K562 (cell line): ENCODE results near the gene PLIN5. TPM values are rescaled to one million over a fixed set of nuclear protein-coding genes. Genes with fewer than 3 reads are reported as not detected.

Experiments used
- CBX2 ChIP-seq: fragments of 200-600 bp; sonication (generic); IDR thresholded peaks from one replicate; pipeline ENCODE4 v1.6.1; 2012; ENCODE audit warnings: mild to moderate bottlenecking, low read length, inconsistent platforms; ENCODE audit not compliant: insufficient read depth, poor library complexity, severe bottlenecking
- ETS1 ChIP-seq: conservative IDR thresholded peaks from 2 replicates; pipeline ENCODE4 v1.6.1; 2011; ENCODE audit warnings: low read depth, mild to moderate bottlenecking, low read length; ENCODE audit not compliant: control insufficient read depth
- ETV1 ChIP-seq: fragments of 450-650 bp; conservative IDR thresholded peaks from 2 replicates; pipeline ENCODE4 v1.6.1; 2016; ENCODE audit warnings: missing genetic modification characterization, control low read depth, low read depth, missing compliant biosample characterization
- GATA2 ChIP-seq: sonication (generic); formaldehyde crosslinking; IDR thresholded peaks from 2 replicates; pipeline ENCODE4 v1.4.0; 2020; ENCODE audit warnings: mild to moderate bottlenecking, missing genetic modification reagents
- GTF2E2 ChIP-seq: fragments of 200-800 bp; sonication (Bioruptor generic); IDR thresholded peaks from 2 replicates; pipeline ENCODE4 v1.6.1; 2016; ENCODE audit warnings: missing genetic modification characterization, missing compliant biosample characterization
- HNRNPLL ChIP-seq: fragments of 200-400 bp; formaldehyde crosslinking; IDR thresholded peaks from 2 replicates; pipeline ENCODE4 v1.6.1; 2017; ENCODE audit warnings: low read length, low read depth, mild to moderate bottlenecking; ENCODE audit not compliant: poor library complexity, severe bottlenecking
- POLR2A ChIP-seq: fragments of 450-650 bp; conservative IDR thresholded peaks from 2 replicates; pipeline ENCODE4 v1.6.1; 2016
- ZC3H4 ChIP-seq: sonication (generic); formaldehyde crosslinking; IDR thresholded peaks from 2 replicates; pipeline ENCODE4 v1.9.0; 2021; ENCODE audit warnings: missing genetic modification reagents, borderline replicate concordance
- ZFX ChIP-seq: sonication (generic); formaldehyde crosslinking; IDR thresholded peaks from 2 replicates; pipeline ENCODE4 v1.8.0; 2022; ENCODE audit warnings: mild to moderate bottlenecking, missing genetic modification reagents, moderate library complexity
- ZNF274 ChIP-seq: IDR thresholded peaks from 2 replicates; pipeline ENCODE4 v1.6.1; 2011; ENCODE audit warnings: low read depth, mild to moderate bottlenecking, low read length, moderate library complexity, borderline replicate concordance
- ZNF407 ChIP-seq: fragments of 450-650 bp; IDR thresholded peaks from 2 replicates; pipeline ENCODE4 v1.6.1; 2016; ENCODE audit warnings: low read depth
- ZNF561 ChIP-seq: fragments of 450-650 bp; formaldehyde crosslinking; conservative IDR thresholded peaks from 2 replicates; pipeline ENCODE4 v1.4.0; 2020; ENCODE audit warnings: mild to moderate bottlenecking, moderate library complexity
- polyA plus RNA-seq, 8 experiments: library from polyadenylated mRNA; depleted of rRNA in 4 of 8; stranded (reverse) in 5 of 8; unstranded in 3 of 8; fragments of >200 nt; fragmentation: Nextera tagmentation in 2 of 8; fragmentation: Illumina TruSeq in 1 of 8; extraction: Ambion mirVana in 2 of 8; extraction: Trizol in 1 of 8; gene quantifications; 2 replicates each; pipeline versions ENCODE4 v1.2.1 to v1.2.3, GENCODE V29; 2011 to 2014; ENCODE audit warnings: inconsistent platforms in 1 of 8, missing spikeins in 1 of 8
- total RNA-seq, 7 experiments: library from RNA; depleted of rRNA in 6 of 7; stranded (reverse); fragments of >200 nt in 6 of 7; fragmentation: Illumina TruSeq in 2 of 7; extraction: Trizol in 2 of 7; gene quantifications; 2 replicates each; pipeline versions ENCODE4 v1.2.1 to v1.2.3, GENCODE V29; 2011 to 2021; ENCODE audit warnings: low replicate concordance in 1 of 7
- TF ChIP-seq, protein P1 (sequence below): IDR thresholded peaks from 2 replicates; pipeline ENCODE4 v1.6.1; 2011; ENCODE audit warnings: borderline replicate concordance, low read depth, mild to moderate bottlenecking, moderate library complexity, low read length; ENCODE audit not compliant: insufficient read depth, poor library complexity, severe bottlenecking
- TF ChIP-seq, protein P2 (sequence below), 2 experiments: fragments of 250-450 bp in 1 of 2; fragments of 450-650 bp in 1 of 2; sonication (Bioruptor Pico) in 1 of 2; IDR thresholded peaks; 2 replicates each; pipeline versions ENCODE4 v1.6.1 to v1.8.0; 2016 to 2021; ENCODE audit warnings: mild to moderate bottlenecking in 2 of 2, moderate library complexity in 2 of 2, missing compliant biosample characterization in 1 of 2, missing genetic modification characterization in 1 of 2

The PLIN5 gene
- total and polyA plus RNA-seq, 9 of the 15 experiments (the other 6 are each of a cell fraction or from before 2014, with no cell fraction given), result 0.04 to 1.3 (median 0.50) TPM

DNA sequence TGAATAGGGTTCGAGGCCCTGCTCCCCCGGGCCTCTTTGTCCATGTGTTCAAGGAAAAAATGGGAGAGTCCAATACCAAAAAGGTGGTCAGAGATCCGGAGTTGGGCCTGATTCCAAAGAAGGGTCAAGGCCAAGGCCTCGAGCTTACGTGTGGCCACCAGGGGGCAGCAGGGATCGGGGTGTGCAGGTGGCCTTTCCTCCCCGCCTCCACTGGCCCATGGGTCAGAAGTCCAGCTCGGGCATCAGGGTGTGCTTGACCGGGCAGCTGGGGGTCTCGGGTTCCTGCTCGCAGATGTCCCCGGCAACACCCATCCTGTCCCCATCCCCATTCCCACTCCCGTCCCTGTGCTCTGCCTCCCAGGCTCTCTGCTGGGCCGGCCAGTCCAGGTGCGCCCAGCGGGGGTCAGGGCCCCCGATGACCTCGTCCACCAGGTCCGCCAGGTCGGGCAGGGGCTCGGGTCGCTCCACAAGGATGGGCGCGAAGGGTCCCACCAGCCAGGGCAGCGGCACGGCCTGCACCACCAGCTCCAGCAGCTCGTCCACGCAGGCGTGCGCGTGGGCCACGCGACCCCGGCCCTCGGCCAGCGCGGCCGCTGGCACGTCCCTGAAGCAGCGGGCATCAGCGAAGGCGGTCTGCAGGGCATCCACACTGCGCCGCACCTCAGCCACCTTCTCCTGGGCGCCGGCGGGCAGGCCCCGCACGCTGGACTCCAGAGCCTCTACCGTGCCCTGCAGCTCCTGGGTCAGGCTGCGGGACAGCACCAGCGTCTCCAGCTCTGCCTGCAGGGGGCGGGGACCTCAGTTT is 11.5 kb downstream of the PLIN5 start (continued):
- TF ChIP-seq ZC3H4 (CRISPR knock-in tag), result no peak
- TF ChIP-seq ETV1 (tag), result 0 out of 2 replicates have a peak, but pooled peaks have one; percentile 17
- TF ChIP-seq ZNF407, result no peak
- TF ChIP-seq ZNF561 (CRISPR knock-in tag), result no peak
- no peak for TF ChIP-seq CBX2
- TF ChIP-seq, protein P1, sequence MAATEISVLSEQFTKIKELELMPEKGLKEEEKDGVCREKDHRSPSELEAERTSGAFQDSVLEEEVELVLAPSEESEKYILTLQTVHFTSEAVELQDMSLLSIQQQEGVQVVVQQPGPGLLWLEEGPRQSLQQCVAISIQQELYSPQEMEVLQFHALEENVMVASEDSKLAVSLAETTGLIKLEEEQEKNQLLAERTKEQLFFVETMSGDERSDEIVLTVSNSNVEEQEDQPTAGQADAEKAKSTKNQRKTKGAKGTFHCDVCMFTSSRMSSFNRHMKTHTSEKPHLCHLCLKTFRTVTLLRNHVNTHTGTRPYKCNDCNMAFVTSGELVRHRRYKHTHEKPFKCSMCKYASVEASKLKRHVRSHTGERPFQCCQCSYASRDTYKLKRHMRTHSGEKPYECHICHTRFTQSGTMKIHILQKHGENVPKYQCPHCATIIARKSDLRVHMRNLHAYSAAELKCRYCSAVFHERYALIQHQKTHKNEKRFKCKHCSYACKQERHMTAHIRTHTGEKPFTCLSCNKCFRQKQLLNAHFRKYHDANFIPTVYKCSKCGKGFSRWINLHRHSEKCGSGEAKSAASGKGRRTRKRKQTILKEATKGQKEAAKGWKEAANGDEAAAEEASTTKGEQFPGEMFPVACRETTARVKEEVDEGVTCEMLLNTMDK, result peak; percentile 71
- no peak for TF ChIP-seq ZNF274
- no peak for TF ChIP-seq GTF2E2
- TF ChIP-seq, protein P2, sequence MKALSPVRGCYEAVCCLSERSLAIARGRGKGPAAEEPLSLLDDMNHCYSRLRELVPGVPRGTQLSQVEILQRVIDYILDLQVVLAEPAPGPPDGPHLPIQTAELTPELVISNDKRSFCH (CRISPR knock-in tag; IDR thresholded peaks at IDR 0.05), result no peak
- TF ChIP-seq, protein P2 (tag; IDR thresholded peaks at IDR 0.05), result no peak
- no peak for TF ChIP-seq GATA2 (CRISPR knock-in tag)
- TF ChIP-seq ZFX (CRISPR knock-in tag), result peak; percentile 36
- TF ChIP-seq HNRNPLL, result no peak
- TF ChIP-seq POLR2A, result no peak
- 0 out of 2 replicates have a peak, but pooled peaks have one; percentile 33 for TF ChIP-seq ETS1
